Neural cell (in vitro differentiated cells): ENCODE results near the gene PEMT. TPM values are rescaled to one million over a fixed set of nuclear protein-coding genes. Genes with fewer than 3 reads are reported as not detected.

ENCODE experiments used
- H2AFZ ChIP-seq: fragments of 200-600, 300-800 bp; sonication (generic), shearing (Covaris generic); 2 replicates; pipeline ENCODE4 v1.6.0; 2014; ENCODE audit warnings: low read depth, mild to moderate bottlenecking, antibody characterized with exemption, low read length, moderate library complexity
- H3F3A ChIP-seq: fragments of 200-600 bp; shearing (Covaris generic); 2 replicates; pipeline ENCODE4 v1.6.1; 2016; ENCODE audit warnings: mild to moderate bottlenecking, moderate library complexity, mixed read lengths, antibody characterized with exemption, low read length; ENCODE audit not compliant: insufficient read depth, poor library complexity, severe bottlenecking
- H3K27ac ChIP-seq: fragments of 200-600, 300-800 bp; sonication (generic), shearing (Covaris generic); 2 replicates; pipeline ENCODE4 v1.5.1; 2014; ENCODE audit warnings: mild to moderate bottlenecking, low read length, moderate library complexity
- H3K27me3 ChIP-seq: fragments of 300-800, 200-600 bp; sonication (generic), shearing (Covaris generic); 2 replicates; pipeline ENCODE4 v1.6.0; 2014; ENCODE audit warnings: mild to moderate bottlenecking, low read depth, low read length, moderate library complexity; ENCODE audit not compliant: insufficient read depth
- H3K36me3 ChIP-seq: fragments of 300-800, 200-600 bp; sonication (generic), shearing (Covaris generic); 2 replicates; pipeline ENCODE4 v1.5.1; 2014; ENCODE audit warnings: mild to moderate bottlenecking, antibody characterized with exemption, low read length, moderate library complexity; ENCODE audit not compliant: insufficient read depth
- H3K4me2 ChIP-seq: fragments of 300-800, 200-600 bp; sonication (generic), shearing (Covaris generic); 2 replicates; pipeline ENCODE4 v1.6.0; 2014; ENCODE audit warnings: mild to moderate bottlenecking, low read length
- H3K4me3 ChIP-seq: fragments of 300-800, 200-600 bp; sonication (generic), shearing (Covaris generic); 2 replicates; pipeline ENCODE4 v1.5.1; 2014; ENCODE audit warnings: mild to moderate bottlenecking, low read length, moderate library complexity
- H3K79me2 ChIP-seq: fragments of 200-600 bp; shearing (Covaris generic); replicated peaks from 2 replicates; pipeline ENCODE4 v1.6.0; 2014; ENCODE audit warnings: mild to moderate bottlenecking, low read length, moderate library complexity; ENCODE audit not compliant: insufficient read depth
- H3K9ac ChIP-seq: fragments of 300-800, 200-600 bp; sonication (generic), shearing (Covaris generic); 2 replicates; pipeline ENCODE4 v1.6.1; 2016; ENCODE audit warnings: mild to moderate bottlenecking, low read length, mixed read lengths
- H3K9me2 ChIP-seq: fragments of 200-600 bp; shearing (Covaris generic); 2 replicates; pipeline ENCODE4 v1.6.1; 2016; ENCODE audit warnings: mild to moderate bottlenecking, low read length, mixed read lengths; ENCODE audit not compliant: insufficient read depth
- H3K9me3 ChIP-seq: fragments of 200-600, 300-800 bp; sonication (generic), shearing (Covaris generic); 2 replicates; pipeline ENCODE4 v1.6.1; 2016; ENCODE audit warnings: mild to moderate bottlenecking, mixed run types, low read length, moderate library complexity, mixed read lengths
- H4K20me1 ChIP-seq: fragments of 200-600 bp; shearing (Covaris generic); 2 replicates; pipeline ENCODE4 v1.6.1; 2016; ENCODE audit warnings: mild to moderate bottlenecking, mixed run types; ENCODE audit not compliant: insufficient read depth
- EP300 ChIP-seq: fragments of 450-650 bp; conservative IDR thresholded peaks from 2 replicates; pipeline ENCODE4 v1.6.1; 2014; ENCODE audit warnings: antibody characterized with exemption, mild to moderate bottlenecking, moderate library complexity; ENCODE audit not compliant: poor library complexity, severe bottlenecking
- EZH2 ChIP-seq: fragments of 200-600, 300-800 bp; shearing (Covaris generic), sonication (generic); IDR thresholded peaks from 2 replicates; pipeline ENCODE4 v1.6.1; 2014; ENCODE audit warnings: antibody characterized with exemption, low read length, borderline replicate concordance, mild to moderate bottlenecking; ENCODE audit not compliant: insufficient read depth, poor library complexity, severe bottlenecking
- MXI1 ChIP-seq: fragments of 450-650 bp; conservative IDR thresholded peaks from 2 replicates; pipeline ENCODE4 v1.6.1; 2014; ENCODE audit warnings: antibody characterized with exemption, mild to moderate bottlenecking; ENCODE audit not compliant: poor library complexity, severe bottlenecking
- POLR2AphosphoS5 ChIP-seq: IDR thresholded peaks from 2 replicates; pipeline ENCODE4 v1.6.1; 2012
- RAD21 ChIP-seq: fragments of 450-650 bp; conservative IDR thresholded peaks from 2 replicates; pipeline ENCODE4 v1.6.1; 2014; ENCODE audit warnings: antibody characterized with exemption, mild to moderate bottlenecking, moderate library complexity
- SMC3 ChIP-seq: fragments of 450-650 bp; conservative IDR thresholded peaks from 2 replicates; pipeline ENCODE4 v1.6.1; 2014; ENCODE audit warnings: antibody characterized with exemption, mild to moderate bottlenecking, moderate library complexity; ENCODE audit not compliant: poor library complexity
- TAF1 ChIP-seq: IDR thresholded peaks from 2 replicates; pipeline ENCODE4 v1.6.1; 2012; ENCODE audit warnings: low read depth
- polyA plus RNA-seq: library from polyadenylated mRNA; depleted of rRNA; stranded (reverse); fragments of >200 nt; gene quantifications from 2 replicates; pipeline ENCODE4 v1.2.3, GENCODE V29; 2014
- TF ChIP-seq, protein P1 (sequence below): IDR thresholded peaks from 2 replicates; pipeline ENCODE4 v1.6.1; 2012; ENCODE audit warnings: borderline replicate concordance
- TF ChIP-seq, protein P2 (sequence below): fragments of 450-650 bp; IDR thresholded peaks from 2 replicates; pipeline ENCODE4 v1.5.1; 2014; ENCODE audit warnings: antibody characterized with exemption, mild to moderate bottlenecking, moderate library complexity; ENCODE audit not compliant: poor library complexity, severe bottlenecking

PEMT gene
- polyA plus RNA-seq, 1 donor from 2014 or later = 71.7 TPM

DNA sequence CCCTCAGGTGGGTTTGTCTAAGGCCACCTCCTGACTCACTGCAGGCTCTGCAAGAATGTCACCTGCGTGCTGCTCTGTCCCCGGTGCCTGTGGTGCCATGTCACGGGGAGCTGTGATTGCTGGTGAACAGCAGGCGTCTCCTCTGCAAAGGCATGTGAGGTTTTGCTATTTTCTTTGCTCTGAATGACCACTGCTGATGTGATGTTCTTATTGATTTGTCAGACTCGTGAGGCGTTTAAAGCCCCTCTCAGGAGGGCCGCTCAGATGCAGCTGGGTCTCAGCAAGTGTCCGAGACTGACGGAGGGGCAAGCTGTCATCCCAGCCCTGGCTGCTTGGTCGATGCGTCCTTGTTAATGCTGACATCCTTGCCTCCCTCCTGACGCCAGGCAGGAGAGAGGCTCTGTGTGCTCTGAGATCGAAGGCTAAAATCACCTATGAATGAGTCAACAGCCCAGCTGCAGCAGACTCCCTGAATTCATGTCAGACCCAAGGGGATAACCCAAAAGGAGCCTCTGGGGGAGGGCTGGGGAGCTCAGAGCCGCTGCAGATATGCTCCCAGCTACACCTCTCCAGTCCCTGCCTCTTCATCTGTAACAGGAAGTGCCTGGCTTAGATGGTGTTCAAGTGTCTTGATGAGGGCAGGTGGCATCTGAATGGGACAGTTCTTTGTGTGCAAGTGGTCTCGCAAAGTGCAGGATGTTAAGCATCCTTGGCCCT is 11.8 kb upstream of the PEMT start:
- Histone ChIP-seq H2AFZ (peak overlapping the region; percentile 47), H4K20me1 (no peaks in the 10 kb centered on the region), H3K9me2 (no peaks in the 10 kb centered on the region), H3K9ac (peak overlapping the region; percentile 66), H3K79me2 (no peaks in the 10 kb centered on the region), H3F3A (no peaks in the 10 kb centered on the region), H3K36me3 (no peaks in the 10 kb centered on the region), H3K9me3 (no peaks in the 10 kb centered on the region), H3K27ac (peak overlapping the region; percentile 90), H3K27me3 (no peaks in the 10 kb centered on the region), H3K4me2 (peak overlapping the region; percentile 29), H3K4me3 (peak overlapping the region; percentile 55)
- TF ChIP-seq RAD21 (peak; percentile 56), MXI1 (peak; percentile 15), SMC3 (peak; percentile 59), EP300 (peak; percentile 66), TAF1 (peak; percentile 73), EZH2 (no peak), POLR2AphosphoS5 (peak; percentile 45)
- TF ChIP-seq, protein P1, sequence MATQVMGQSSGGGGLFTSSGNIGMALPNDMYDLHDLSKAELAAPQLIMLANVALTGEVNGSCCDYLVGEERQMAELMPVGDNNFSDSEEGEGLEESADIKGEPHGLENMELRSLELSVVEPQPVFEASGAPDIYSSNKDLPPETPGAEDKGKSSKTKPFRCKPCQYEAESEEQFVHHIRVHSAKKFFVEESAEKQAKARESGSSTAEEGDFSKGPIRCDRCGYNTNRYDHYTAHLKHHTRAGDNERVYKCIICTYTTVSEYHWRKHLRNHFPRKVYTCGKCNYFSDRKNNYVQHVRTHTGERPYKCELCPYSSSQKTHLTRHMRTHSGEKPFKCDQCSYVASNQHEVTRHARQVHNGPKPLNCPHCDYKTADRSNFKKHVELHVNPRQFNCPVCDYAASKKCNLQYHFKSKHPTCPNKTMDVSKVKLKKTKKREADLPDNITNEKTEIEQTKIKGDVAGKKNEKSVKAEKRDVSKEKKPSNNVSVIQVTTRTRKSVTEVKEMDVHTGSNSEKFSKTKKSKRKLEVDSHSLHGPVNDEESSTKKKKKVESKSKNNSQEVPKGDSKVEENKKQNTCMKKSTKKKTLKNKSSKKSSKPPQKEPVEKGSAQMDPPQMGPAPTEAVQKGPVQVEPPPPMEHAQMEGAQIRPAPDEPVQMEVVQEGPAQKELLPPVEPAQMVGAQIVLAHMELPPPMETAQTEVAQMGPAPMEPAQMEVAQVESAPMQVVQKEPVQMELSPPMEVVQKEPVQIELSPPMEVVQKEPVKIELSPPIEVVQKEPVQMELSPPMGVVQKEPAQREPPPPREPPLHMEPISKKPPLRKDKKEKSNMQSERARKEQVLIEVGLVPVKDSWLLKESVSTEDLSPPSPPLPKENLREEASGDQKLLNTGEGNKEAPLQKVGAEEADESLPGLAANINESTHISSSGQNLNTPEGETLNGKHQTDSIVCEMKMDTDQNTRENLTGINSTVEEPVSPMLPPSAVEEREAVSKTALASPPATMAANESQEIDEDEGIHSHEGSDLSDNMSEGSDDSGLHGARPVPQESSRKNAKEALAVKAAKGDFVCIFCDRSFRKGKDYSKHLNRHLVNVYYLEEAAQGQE = no peak
- TF ChIP-seq, protein P2, sequence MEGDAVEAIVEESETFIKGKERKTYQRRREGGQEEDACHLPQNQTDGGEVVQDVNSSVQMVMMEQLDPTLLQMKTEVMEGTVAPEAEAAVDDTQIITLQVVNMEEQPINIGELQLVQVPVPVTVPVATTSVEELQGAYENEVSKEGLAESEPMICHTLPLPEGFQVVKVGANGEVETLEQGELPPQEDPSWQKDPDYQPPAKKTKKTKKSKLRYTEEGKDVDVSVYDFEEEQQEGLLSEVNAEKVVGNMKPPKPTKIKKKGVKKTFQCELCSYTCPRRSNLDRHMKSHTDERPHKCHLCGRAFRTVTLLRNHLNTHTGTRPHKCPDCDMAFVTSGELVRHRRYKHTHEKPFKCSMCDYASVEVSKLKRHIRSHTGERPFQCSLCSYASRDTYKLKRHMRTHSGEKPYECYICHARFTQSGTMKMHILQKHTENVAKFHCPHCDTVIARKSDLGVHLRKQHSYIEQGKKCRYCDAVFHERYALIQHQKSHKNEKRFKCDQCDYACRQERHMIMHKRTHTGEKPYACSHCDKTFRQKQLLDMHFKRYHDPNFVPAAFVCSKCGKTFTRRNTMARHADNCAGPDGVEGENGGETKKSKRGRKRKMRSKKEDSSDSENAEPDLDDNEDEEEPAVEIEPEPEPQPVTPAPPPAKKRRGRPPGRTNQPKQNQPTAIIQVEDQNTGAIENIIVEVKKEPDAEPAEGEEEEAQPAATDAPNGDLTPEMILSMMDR = peak; percentile 39

DNA sequence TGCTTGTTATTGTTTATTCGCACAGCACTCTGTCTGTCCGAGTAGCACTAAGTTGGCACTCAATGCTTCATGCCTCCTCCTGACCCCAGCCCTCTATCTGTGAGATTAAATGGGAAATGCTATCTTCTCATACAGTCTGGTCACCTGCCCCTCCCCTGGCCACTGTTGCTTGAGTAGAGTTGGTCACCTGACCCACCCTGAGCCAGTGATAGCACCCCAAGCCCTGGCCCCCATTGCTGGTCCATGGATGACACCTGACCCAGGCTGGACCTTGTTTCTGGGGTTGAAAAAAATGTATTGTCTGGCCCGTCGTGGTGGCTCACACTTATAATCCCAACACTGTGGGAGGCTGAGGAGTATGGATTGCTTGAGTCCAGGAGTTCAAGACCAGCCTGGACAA is 8.5 kb upstream of the PEMT start:
- H3K27ac ChIP-seq = no peak overlapping the region
- H4K20me1 ChIP-seq = no peaks in the 10 kb centered on the region
- no peak overlapping the region for H3K4me2 ChIP-seq
- TF ChIP-seq EZH2 (no peak), MXI1 (no peak), SMC3 (no peak), RAD21 (no peak), TAF1 (no peak)
- H3K9me3 ChIP-seq = no peaks in the 10 kb centered on the region
- H3K27me3 ChIP-seq = no peaks in the 10 kb centered on the region
- H3K4me3 ChIP-seq = no peak overlapping the region
- H3K36me3 ChIP-seq = no peaks in the 10 kb centered on the region
- no peak overlapping the region for H3K9ac ChIP-seq
- H3F3A ChIP-seq = no peaks in the 10 kb centered on the region
- H3K79me2 ChIP-seq = no peaks in the 10 kb centered on the region
- H3K9me2 ChIP-seq = no peaks in the 10 kb centered on the region
- no peak overlapping the region for H2AFZ ChIP-seq
